GM12873 (cell line): ENCODE results near the gene VIPR2.

ENCODE experiments used
- TF ChIP-seq, protein P1 (sequence below): IDR thresholded peaks from 2 replicates; pipeline ENCODE4 v1.5.1; 2012; ENCODE audit warnings: low read depth, mild to moderate bottlenecking, moderate library complexity, low read length, control low read depth; ENCODE audit not compliant: insufficient read depth; ENCODE audit errors: missing control alignments

The VIPR2 gene

DNA sequence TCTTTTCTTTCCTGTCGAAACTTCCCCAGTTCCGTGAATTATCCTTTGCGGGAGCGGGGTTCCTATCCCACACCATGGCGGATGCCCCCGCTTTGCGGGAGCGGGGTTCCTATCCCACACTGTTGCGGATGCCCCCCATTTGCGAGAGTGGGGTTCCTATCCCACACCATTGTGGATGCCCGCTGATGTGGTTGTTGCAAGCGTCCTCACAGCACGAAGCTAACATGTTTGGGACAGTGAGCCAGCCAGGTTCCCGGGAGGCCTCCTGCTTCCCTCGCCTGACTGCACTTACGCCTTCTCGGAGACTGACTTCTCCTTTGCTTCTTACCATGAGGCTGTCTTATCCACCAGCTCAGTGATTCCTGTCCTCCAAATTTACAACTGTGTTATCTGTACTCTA, 134.7 kb downstream of the VIPR2 start:
- TF ChIP-seq, protein P1, sequence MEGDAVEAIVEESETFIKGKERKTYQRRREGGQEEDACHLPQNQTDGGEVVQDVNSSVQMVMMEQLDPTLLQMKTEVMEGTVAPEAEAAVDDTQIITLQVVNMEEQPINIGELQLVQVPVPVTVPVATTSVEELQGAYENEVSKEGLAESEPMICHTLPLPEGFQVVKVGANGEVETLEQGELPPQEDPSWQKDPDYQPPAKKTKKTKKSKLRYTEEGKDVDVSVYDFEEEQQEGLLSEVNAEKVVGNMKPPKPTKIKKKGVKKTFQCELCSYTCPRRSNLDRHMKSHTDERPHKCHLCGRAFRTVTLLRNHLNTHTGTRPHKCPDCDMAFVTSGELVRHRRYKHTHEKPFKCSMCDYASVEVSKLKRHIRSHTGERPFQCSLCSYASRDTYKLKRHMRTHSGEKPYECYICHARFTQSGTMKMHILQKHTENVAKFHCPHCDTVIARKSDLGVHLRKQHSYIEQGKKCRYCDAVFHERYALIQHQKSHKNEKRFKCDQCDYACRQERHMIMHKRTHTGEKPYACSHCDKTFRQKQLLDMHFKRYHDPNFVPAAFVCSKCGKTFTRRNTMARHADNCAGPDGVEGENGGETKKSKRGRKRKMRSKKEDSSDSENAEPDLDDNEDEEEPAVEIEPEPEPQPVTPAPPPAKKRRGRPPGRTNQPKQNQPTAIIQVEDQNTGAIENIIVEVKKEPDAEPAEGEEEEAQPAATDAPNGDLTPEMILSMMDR, result no peak

- TF ChIP-seq, protein P1, result no peak
Measured at GRCh38 chr7:159008417-159008816, 136.2 kb downstream of the VIPR2 start.

- TF ChIP-seq, protein P1, result no peak
Measured at GRCh38 chr7:159007996-159008389, 136.7 kb downstream of the VIPR2 start.

DNA sequence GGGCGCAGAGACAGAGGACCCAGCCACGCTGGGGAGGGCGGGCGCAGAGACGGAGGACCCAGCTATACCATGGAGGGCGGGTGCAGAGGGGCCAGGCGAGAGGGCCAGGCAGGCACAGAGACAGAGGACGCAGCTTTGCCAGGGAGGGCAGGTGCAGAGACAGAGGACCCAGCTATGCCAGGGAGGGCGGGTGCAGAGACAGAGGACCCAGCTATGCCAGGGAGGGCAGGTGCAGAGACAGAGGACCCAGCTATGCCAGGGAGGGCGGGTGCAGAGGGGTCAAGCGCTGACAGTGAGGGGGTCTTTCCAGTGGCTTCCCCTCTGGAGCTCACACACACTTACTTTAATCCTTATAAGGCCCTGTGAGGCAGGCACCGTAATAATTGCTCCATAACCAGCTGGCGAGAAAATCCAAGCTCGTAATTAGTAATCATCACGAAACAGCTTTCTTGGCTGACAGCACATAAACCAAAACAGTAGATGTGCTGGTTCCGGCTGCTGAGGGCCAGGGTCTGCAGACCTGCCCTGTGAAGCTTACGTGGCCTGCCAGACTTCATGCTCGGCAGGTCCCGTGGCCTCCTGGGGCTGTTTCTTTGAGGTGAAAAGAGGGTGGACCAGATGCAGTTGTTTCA, 137.2 kb downstream of the VIPR2 start:
- TF ChIP-seq, protein P1, result no peak

- TF ChIP-seq, protein P1, result no peak
Measured at GRCh38 chr7:159006610-159007130, 138.0 kb downstream of the VIPR2 start.

- TF ChIP-seq, protein P1, result no peak
Measured at GRCh38 chr7:159005618-159006017, 139.0 kb downstream of the VIPR2 start.

- TF ChIP-seq, protein P1, result no peak
Measured at GRCh38 chr7:159004411-159004810, 140.3 kb downstream of the VIPR2 start.
